Kidney capillary endothelial cell (primary cell): ENCODE measurements around the gene FUT2.
"Not testable (repeated sequence)": the region's sequence is repeated elsewhere in the genome, so short reads cannot be mapped to it uniquely, and the experiment has no call there.

Experiments used
- DNase-seq: peaks from one replicate; pipeline ENCODE4 v3.0.0-alpha.2; 2018; ENCODE audit warnings: low spot score

Gene FUT2

DNA sequence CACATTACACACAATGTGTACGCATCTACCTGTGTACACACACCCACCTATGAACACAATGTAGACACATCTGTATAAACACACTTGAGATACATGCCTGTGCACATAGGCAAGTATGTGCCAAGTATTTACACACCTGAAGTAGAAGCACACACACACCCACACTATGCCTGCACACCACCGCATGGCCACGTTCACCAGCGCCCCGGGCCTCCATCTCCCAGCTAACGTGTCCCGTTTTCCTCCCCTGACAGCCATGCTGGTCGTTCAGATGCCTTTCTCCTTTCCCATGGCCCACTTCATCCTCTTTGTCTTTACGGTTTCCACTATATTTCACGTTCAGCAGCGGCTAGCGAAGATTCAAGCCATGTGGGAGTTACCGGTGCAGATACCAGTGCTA lies 6.9 kb downstream of the FUT2 start:
- DNase-seq, result no peak

DNA sequence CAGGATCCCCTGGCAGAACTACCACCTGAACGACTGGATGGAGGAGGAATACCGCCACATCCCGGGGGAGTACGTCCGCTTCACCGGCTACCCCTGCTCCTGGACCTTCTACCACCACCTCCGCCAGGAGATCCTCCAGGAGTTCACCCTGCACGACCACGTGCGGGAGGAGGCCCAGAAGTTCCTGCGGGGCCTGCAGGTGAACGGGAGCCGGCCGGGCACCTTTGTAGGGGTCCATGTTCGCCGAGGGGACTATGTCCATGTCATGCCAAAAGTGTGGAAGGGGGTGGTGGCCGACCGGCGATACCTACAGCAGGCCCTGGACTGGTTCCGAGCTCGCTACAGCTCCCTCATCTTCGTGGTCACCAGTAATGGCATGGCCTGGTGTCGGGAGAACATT lies 7.5 kb downstream of the FUT2 start:
- DNase-seq, result no peak

GRCh38 chr19:48705431-48705830 lies 9.7 kb downstream of the FUT2 start:
- DNase-seq, result no peak

DNA sequence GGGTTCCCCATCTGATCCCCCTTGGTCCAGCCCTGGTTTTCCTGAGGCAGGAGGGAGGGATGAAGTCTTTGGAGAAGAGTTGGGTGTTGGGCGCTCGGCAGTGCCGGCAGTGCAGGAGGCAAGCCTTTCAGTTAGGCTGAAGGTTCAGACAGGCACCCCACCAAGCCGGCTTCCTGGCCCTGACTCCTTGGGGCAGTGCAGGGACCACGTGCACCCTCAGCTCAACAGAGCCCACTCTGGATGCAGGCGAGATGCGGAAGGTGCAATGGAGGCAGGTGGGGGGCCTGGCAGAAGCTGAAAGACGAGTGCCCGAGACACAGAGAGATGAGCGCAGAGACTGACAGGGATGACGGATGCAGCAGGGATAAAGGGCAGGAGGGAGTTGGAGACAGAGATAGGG lies 12.7 kb downstream of the FUT2 start:
- no peak for DNase-seq

GRCh38 chr19:48711106-48711662 lies 15.4 kb downstream of the FUT2 start:
- no peak for DNase-seq

GRCh38 chr19:48713041-48713863 lies 17.5 kb downstream of the FUT2 start:
- no peak for DNase-seq

DNA sequence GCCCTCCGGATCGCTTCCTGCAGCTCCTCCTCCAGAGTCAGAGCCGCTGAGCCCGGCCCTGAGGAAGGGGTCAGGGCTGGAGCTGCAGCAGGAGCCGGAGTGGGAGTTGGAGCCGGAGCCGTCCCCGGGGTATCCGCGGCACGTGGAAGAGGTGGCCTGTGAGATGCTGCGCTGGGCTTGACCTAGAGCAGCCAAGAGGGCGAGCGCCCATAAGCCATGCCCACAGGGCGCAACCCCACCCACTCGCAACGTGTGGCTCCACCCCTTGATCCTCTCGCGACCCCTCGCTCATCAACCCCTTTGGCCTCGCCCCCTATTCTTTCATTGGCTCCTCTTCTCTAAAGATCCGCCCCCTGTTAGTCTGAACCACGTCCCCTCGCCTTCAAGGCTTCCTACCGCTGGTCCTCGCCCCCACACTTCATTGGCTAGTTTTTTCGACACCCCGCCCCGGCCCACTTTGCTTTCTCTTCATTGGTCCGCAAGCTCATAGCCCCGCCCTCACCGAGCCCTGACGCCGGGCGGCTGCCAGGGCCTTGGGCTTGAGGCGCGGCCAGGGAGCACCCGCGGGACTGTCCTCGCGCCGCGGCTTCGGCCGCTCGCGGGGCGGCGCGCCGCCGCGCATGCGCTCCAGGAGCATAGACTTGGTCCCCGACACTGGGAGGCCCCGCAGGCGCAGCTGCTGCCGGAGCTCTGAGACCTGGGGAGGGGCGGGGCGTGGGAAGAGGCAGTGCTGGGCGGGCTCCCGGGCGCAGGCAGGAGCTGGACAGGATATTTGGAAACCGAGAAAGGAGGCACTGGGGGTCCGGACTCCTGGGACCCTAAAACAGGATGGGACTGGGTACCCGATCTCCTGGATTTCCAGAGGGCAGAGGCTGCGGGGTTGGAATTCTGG lies 18.3 kb downstream of the FUT2 start:
- peak; percentile 99 for DNase-seq

DNA sequence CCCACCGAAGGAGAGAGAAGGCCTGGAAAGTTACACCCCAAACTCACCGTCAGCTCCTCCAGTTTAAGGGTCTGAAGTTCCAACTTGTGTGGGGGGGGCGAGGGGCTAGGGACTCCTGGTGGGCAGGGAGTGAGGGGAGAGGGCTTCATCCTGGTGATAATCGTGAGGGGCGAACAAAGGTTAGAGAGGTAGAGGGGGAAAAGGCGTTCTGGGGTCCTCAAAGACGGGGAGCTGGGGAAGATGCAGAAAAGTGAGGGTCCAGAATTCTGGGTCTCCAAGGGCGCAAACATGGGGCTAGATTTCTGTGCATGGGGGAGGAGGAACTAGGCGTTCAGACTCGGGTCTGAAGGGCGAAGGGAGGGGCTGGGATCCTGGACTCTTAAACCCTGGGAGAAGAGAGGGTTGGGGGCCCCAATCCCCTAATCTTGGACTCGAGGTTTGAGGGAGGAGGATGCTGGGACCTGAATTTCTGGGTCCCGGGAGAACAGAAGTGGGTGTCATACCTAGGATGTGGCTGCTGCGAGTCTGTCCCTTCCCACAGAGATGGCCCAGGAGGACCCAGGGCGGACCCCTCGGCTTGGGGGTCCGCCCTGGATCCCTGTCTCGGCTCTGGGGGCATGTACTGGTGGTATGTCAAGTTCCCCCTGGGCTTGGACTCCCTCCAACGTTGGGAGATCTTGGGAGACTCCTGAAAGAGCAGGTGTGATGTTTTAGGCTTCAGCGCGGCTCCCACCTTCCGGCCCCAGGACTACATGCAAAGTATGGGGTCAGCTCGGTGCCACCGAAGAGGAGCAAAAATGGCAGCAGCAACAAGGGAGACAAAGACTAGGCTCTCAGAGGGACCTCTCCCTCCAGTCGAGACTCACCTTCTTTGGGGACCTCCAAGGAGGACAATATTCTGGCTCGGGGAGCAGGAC lies 19.2 kb downstream of the FUT2 start:
- DNase-seq, result no peak

DNA sequence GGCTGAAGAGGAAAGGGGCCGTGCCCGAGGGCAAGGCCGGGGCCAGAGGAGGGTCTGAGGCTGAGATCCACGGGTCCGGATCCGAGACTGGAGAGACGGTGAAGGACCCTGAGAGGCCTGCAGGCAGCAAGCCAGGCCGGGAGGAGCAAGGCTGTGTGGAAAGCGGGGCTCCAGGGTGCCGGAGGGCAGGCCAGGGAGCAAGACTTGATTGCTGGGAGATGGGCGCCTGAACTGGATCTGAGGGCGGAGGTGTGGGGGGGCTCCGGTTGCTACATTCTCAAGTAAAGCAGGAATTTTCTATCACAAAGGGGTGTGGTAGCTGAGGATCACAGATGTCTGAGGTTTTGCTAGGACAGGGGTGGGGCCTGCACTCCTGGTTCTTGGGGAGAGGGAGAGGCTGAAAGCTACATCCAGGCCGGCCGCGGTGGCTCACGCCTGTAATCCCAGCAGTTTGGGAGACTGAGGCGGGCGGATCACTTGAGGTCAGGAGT lies 20.0 kb downstream of the FUT2 start:
- DNase-seq, result no peak

DNA sequence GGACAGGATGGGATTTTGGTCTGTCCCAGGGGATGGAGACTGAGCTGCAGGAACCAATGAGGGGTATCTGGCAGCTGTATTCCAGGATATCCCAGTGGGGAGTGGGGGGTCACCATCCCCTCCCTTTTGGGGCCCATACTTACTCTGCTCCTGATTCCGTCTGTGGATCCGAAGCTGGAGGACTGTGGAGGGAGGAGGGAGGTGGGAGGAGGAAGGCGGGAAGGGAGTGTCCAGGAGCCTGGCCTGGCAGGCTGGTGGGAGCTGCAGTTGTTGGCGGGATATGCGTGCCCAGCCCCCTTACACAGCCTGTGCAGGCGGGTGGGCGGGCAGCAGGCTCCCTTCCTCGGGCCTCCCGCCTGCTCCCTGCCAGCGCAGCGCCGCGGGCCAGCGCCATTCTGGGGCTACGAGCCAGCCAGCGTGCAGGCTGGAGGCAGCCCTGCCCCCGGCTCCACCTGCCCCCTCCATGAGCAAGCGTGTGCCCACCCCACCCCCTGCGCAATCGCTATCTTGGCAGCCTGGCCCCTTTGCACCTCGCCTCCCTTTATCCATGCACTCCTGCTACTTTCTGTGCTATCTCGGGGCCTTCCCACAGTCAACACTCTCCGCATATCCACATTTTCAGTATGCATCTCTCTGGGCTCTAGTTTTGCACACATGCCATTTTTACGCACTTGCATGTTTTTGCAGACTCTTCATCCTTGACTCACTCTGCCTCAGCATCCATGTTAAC lies 21.0 kb downstream of the FUT2 start:
- DNase-seq, result no peak

DNA sequence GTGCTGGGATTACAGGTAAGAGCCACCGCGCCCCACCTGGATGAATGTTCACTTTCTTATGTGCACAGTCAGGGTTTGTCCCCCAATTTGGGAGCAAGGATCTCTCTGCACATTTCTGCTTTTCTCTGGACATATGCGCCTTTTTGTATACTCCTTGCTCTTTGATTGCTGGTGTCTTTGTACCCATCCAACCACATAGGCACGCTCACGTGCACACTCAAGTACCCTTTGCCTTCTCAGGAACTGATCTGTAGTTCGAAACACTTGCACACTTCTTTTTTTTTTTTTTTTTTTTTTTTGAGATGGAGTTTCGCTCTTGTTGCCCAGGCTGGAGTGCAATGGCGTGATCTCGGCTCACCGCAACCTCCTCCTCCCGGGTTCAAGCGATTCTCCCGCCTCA lies 22.3 kb downstream of the FUT2 start:
- DNase-seq, result not testable (repeated sequence)

GRCh38 chr19:48718711-48719231 lies 23.0 kb downstream of the FUT2 start:
- DNase-seq, result no peak

GRCh38 chr19:48719263-48720171 lies 23.7 kb downstream of the FUT2 start, which contains the start of gene MAMSTR:
Gene MAMSTR (minus strand): TSS chr19:48719725. CDS start chr19:48719031, 694 bp downstream.
- no peak for DNase-seq

DNA sequence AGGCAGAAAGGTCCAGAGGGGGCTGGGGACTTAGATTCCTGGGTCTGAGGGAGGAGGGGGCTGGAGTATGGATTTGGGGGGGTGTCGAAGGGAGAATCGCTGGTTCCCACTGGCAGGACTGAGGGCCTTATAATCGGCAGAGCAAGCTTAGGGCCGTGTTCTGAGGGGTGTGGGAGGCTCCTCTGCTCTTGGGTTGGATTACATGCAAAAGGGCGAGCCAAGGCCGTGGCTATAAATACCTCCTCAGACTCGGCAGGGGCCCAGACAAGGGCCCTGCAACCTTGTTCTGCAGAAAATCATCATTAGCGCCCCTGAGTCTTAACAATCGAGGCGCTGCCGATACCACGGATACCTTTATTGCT lies 24.5 kb downstream of the FUT2 start:
- DNase-seq, result no peak

- DNase-seq, result no peak
Observed at GRCh38 chr19:48720613-48721296, 25.0 kb downstream of the FUT2 start.

DNA sequence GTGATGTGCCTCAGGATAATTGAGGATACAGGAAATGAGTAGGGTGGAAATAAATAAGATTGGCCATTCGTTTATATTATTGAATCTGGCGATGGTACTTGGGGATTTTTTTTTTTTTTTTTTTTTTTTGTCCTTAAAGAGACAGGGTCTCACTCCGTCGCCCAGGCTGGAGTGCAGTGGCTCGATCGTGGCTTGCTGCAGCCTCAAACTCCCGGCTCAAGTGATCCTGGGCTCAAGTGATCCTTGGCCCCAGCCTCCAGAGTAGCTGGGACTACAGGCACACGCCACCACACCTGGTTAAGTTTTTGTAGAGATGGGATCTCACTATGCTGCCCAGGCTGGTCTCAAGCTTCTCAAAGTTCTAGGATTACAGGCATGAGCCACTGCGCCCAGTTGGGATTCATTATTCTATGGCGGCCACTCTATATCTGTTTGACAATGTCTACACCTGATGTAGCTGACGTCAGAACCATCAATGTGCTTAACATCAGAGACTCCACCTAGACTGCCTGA lies 26.5 kb downstream of the FUT2 start:
- no peak for DNase-seq

GRCh38 chr19:48724796-48725753 lies 29.3 kb downstream of the FUT2 start:
- peak; percentile 100 for DNase-seq
